Upper lobe of left lung (tissue), 6 donors: ENCODE results near the gene PCSK2. TPM values are rescaled to one million over a fixed set of nuclear protein-coding genes. Genes with fewer than 3 reads are reported as not detected.

Experiments
- ATAC-seq, 2 donors: fragments of 200-7000 bp; cut with Tn5 transposase; one replicate each; pipeline ENCODE4 v1.9.1; 2022; ENCODE audit warnings: mild to moderate bottlenecking in 2 of 2, moderate library complexity in 2 of 2; ENCODE audit not compliant: low FRiP score in 2 of 2
- DNase-seq, 2 donors: peaks; one replicate each; pipeline ENCODE4 v3.0.0-alpha.2; 2019 to 2020
- H3K27ac ChIP-seq, 4 donors: fragments of 200-600 bp; sonication (generic); one replicate each; pipeline ENCODE4 v1.5.1; 2016 to 2019
- H3K27me3 ChIP-seq, 4 donors: fragments of 200-600 bp; sonication (generic); one replicate each; pipeline ENCODE4 v1.5.1; 2017 to 2019
- H3K36me3 ChIP-seq, 4 donors: fragments of 200-600 bp; sonication (generic); one replicate each; pipeline ENCODE4 v1.5.1; 2016 to 2019
- H3K4me1 ChIP-seq, 4 donors: fragments of 200-600 bp; sonication (generic); one replicate each; pipeline ENCODE4 v1.5.1; 2018 to 2019
- H3K4me3 ChIP-seq, 4 donors: fragments of 200-600 bp; sonication (generic); one replicate each; pipeline ENCODE4 v1.5.1; 2017 to 2019; ENCODE audit warnings: mild to moderate bottlenecking in 2 of 4, moderate library complexity in 1 of 4
- H3K9me3 ChIP-seq, 4 donors: fragments of 200-600 bp; sonication (generic); one replicate each; pipeline ENCODE4 v1.5.1; 2018 to 2019
- EP300 ChIP-seq, 4 donors: sonication (generic); formaldehyde crosslinking; IDR thresholded peaks; one replicate each; pipeline ENCODE4 v1.5.1; 2017; ENCODE audit warnings: antibody characterized with exemption in 4 of 4, control low read depth in 2 of 4
- POLR2A ChIP-seq, 4 donors: fragments of 450-650 bp; IDR thresholded peaks; one replicate each; pipeline ENCODE4 v1.5.1; 2016 to 2017; ENCODE audit warnings: antibody characterized with exemption in 4 of 4, mild to moderate bottlenecking in 2 of 4
- POLR2AphosphoS5 ChIP-seq, 2 donors: sonication (generic); formaldehyde crosslinking; IDR thresholded peaks; one replicate each; pipeline ENCODE4 v1.5.1; 2017; ENCODE audit warnings: antibody characterized with exemption in 2 of 2
- WGBS, 2 donors: methylation state at CpG; one replicate each; pipeline ENCODE4 v1.1.5; 2017 to 2018; 5-methylcytosine and 5-hydroxymethylcytosine counted together
- total RNA-seq, 6 donors: library from RNA; depleted of rRNA in 4 of 6; stranded (reverse); fragments of >200 nt in 4 of 6; gene quantifications; one replicate each; pipeline versions ENCODE4 v1.1.0 to v1.2.1, GENCODE V29; 2016 to 2021
- TF ChIP-seq, protein P1 (sequence below), 6 experiments: fragments of 450-650 bp in 4 of 6; fragments of 200-600 bp in 2 of 6; sonication (generic) in 2 of 6; IDR thresholded peaks; one replicate each; pipeline ENCODE4 v1.5.1; 2016 to 2019; ENCODE audit warnings: antibody characterized with exemption in 6 of 6
- donor health status: DM: no; HTN: no; CAD: no; lungs with moderate emphysema.
- donor health status: DM: no; HTN: yes; CAD: no; lungs with severe emphysema.

The PCSK2 gene
- total RNA-seq, 6 donors from 2014 or later: 1.4 to 75.3 (median 15.9) TPM

DNA sequence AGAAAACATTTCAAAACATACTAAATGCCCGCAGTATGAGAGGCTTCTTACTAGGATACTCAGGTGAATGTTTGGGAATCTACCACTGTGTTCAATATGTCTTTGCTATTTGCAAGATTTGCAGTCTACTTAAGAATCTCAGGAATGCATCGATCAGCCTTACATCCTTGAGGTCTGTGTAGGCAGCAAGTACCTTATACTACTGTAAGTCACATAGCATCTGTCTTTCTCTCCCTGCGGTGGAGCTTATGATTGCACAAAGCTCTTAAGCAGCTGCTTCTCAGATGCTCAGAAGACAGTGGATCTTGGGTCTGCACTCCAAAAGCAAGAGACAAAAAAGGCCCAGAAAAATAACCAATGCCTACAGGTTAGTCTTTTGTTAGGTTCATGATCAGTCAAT is 21.4 kb downstream of the PCSK2 start:
- WGBS, 2 donors: 83 to 90% methylated on average over 3 of the region's 3 CpGs
- Histone ChIP-seq H3K27ac (no peak overlapping the region), H3K4me1 (no peaks in the 10 kb centered on the region), H3K27me3 (no peaks in the 10 kb centered on the region), H3K36me3 (no peaks in the 10 kb centered on the region), H3K9me3 (no peaks in the 10 kb centered on the region), H3K4me3 (no peak overlapping the region)
- TF ChIP-seq POLR2A (IDR thresholded peaks at IDR 0.05) (no peak), EP300 (IDR thresholded peaks at IDR 0.05) (no peak), POLR2AphosphoS5 (IDR thresholded peaks at IDR 0.05) (no peak)
- TF ChIP-seq, protein P1, sequence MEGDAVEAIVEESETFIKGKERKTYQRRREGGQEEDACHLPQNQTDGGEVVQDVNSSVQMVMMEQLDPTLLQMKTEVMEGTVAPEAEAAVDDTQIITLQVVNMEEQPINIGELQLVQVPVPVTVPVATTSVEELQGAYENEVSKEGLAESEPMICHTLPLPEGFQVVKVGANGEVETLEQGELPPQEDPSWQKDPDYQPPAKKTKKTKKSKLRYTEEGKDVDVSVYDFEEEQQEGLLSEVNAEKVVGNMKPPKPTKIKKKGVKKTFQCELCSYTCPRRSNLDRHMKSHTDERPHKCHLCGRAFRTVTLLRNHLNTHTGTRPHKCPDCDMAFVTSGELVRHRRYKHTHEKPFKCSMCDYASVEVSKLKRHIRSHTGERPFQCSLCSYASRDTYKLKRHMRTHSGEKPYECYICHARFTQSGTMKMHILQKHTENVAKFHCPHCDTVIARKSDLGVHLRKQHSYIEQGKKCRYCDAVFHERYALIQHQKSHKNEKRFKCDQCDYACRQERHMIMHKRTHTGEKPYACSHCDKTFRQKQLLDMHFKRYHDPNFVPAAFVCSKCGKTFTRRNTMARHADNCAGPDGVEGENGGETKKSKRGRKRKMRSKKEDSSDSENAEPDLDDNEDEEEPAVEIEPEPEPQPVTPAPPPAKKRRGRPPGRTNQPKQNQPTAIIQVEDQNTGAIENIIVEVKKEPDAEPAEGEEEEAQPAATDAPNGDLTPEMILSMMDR (IDR thresholded peaks at IDR 0.05): no peak
- ATAC-seq (no peak), DNase-seq (no peak)

- H3K27me3 ChIP-seq: no peaks in the 10 kb centered on the region
- WGBS, 2 donors: 11 to 31% methylated on average over 3 of the region's 3 CpGs
- DNase-seq (no peak), ATAC-seq (no peak)
- no peaks in the 10 kb centered on the region for H3K9me3 ChIP-seq
- no peaks in the 10 kb centered on the region for H3K4me1 ChIP-seq
- no peak overlapping the region for H3K27ac ChIP-seq
- H3K4me3 ChIP-seq: no peak overlapping the region
- TF ChIP-seq, protein P1 (IDR thresholded peaks at IDR 0.05): no peak
- TF ChIP-seq EP300 (IDR thresholded peaks at IDR 0.05): no peak
- TF ChIP-seq POLR2AphosphoS5 (IDR thresholded peaks at IDR 0.05): no peak
- no peak for TF ChIP-seq POLR2A (IDR thresholded peaks at IDR 0.05)
- no peaks in the 10 kb centered on the region for H3K36me3 ChIP-seq
Observed at GRCh38 chr20:17262786-17263185, 35.9 kb downstream of the PCSK2 start.

GRCh38 chr20:17273717-17274116 is 46.9 kb downstream of the PCSK2 start:
- WGBS, 2 donors: 77 to 87% methylated on average over 3 of the region's 3 CpGs
- no peak for ATAC-seq
- TF ChIP-seq POLR2A (IDR thresholded peaks at IDR 0.05): no peak
- no peak for TF ChIP-seq POLR2AphosphoS5 (IDR thresholded peaks at IDR 0.05)
- no peak for TF ChIP-seq EP300 (IDR thresholded peaks at IDR 0.05)
- TF ChIP-seq, protein P1 (IDR thresholded peaks at IDR 0.05): no peak

DNA sequence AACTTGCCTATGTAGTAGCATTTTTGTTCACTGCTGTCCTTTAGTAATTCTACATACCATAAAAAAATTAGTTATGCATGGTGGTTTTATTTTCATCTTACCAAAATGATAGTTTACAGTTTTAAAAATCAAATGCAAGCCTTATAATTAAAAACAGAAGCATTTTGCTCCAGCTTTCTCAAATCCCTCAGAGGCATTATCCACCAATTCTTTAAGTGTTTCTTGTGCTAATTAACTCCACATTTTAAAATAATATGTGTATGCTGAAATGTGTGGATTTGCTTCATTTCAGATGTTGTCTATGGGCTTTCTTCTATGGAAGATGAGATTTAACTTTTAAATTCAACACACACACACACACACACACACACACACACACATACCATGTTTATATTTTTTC is 49.3 kb downstream of the PCSK2 start:
- Histone ChIP-seq H3K9me3 (no peaks in the 10 kb centered on the region), H3K36me3 (no peaks in the 10 kb centered on the region), H3K4me3 (no peak overlapping the region), H3K27ac (no peak overlapping the region), H3K4me1 (no peaks in the 10 kb centered on the region), H3K27me3 (no peaks in the 10 kb centered on the region)
- TF ChIP-seq POLR2A (IDR thresholded peaks at IDR 0.05): no peak
- TF ChIP-seq EP300 (IDR thresholded peaks at IDR 0.05): no peak
- ATAC-seq (no peak), DNase-seq (no peak)

More at GRCh38 chr20:17273717-17274116, 46.9 kb downstream of the PCSK2 start:
- Histone ChIP-seq H3K36me3 (no peaks in the 10 kb centered on the region), H3K27ac (no peak overlapping the region), H3K4me3 (no peak overlapping the region), H3K27me3 (no peaks in the 10 kb centered on the region), H3K4me1 (no peaks in the 10 kb centered on the region), H3K9me3 (no peaks in the 10 kb centered on the region)
- DNase-seq: no peak

DNA sequence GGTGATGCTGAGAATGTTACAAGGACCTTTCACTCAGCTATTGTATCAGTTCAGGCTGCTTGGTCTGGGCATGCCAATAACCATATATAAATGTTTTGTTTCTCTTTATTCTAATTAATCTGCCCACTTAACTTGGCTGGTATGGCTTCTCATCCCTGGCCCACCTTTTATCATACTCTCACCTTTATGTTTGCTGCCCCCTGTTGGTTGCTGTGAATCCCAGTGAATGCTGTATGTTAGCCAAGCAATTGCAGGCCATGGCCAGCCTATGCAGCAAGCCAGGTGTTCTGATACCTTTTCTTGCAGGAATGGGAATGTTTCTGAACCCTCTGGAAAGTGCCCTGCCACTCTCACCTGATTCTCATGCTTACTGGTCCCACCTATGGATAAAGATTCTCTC is 54.6 kb downstream of the PCSK2 start:
- DNase-seq (peak in 1 of 2 donors; percentile 29), ATAC-seq (no peak)
- no peak overlapping the region for H3K4me3 ChIP-seq
- no peaks in the 10 kb centered on the region for H3K27me3 ChIP-seq
- no peaks in the 10 kb centered on the region for H3K36me3 ChIP-seq
- H3K9me3 ChIP-seq: no peaks in the 10 kb centered on the region
- H3K27ac ChIP-seq: no peak overlapping the region
- no peaks in the 10 kb centered on the region for H3K4me1 ChIP-seq
- no peak for TF ChIP-seq EP300 (IDR thresholded peaks at IDR 0.05)
- TF ChIP-seq, protein P1 (IDR thresholded peaks at IDR 0.05): peak in 3 of 6 experiments; percentile 22 to 32 (median 30)
- TF ChIP-seq POLR2A (IDR thresholded peaks at IDR 0.05): no peak
- TF ChIP-seq POLR2AphosphoS5 (IDR thresholded peaks at IDR 0.05): no peak
